SH-SY5Y (cell line): ENCODE results near the gene CD34.

Source experiments
- GATA2 ChIP-seq: IDR thresholded peaks from 2 replicates; pipeline ENCODE4 v1.6.1; 2011; ENCODE audit warnings: mild to moderate bottlenecking, low read depth, low read length
- GATA3 ChIP-seq: IDR thresholded peaks from 2 replicates; pipeline ENCODE4 v1.6.1; 2011; ENCODE audit warnings: low read depth, mild to moderate bottlenecking, low read length, moderate library complexity

GRCh38 chr1:207946756-207947155 lies 35.8 kb upstream of the CD34 start:
- TF ChIP-seq GATA2, result no peak
- TF ChIP-seq GATA3, result no peak
